MCF 10A (cell line): ENCODE measurements around the gene RBM20. TPM values are rescaled to one million over a fixed set of nuclear protein-coding genes. Genes with fewer than 3 reads are reported as not detected.

ENCODE experiments used
- BruUV-seq: library from RNA; stranded (reverse); fragments of 400-500 nt; replicated peaks from 2 replicates; lab custom pipeline; 2021; lab: Mats Ljungman, UMichigan
- CTCF ChIA-PET: fragments of 300-600 bp; sonication (Branson Sonifier 250); formaldehyde crosslinking; extraction: SDS; loops from one replicate; lab custom pipeline; 2021; ENCODE audit warnings: antibody characterized with exemption, inconsistent platforms; lab: Yijun Ruan, JAX
- POLR2A ChIA-PET: fragments of 300-600, 350-650 bp; sonication (Branson Sonifier 250); formaldehyde crosslinking; extraction: SDS; loops from one replicate; lab custom pipeline; 2020; ENCODE audit warnings: antibody characterized with exemption, inconsistent platforms; lab: Yijun Ruan, JAX
- DNase-seq: peaks from one replicate; pipeline ENCODE4 v3.0.0-alpha.2; 2018; ENCODE audit not compliant: unreplicated experiment
- H3K27ac Mint-ChIP-seq: one replicate; pipeline ENCODE4 v1.8.0; 2022; ENCODE audit warnings: mild to moderate bottlenecking, low read depth, mixed read lengths; ENCODE audit not compliant: unreplicated experiment
- H3K27me3 Mint-ChIP-seq: one replicate; pipeline ENCODE4 v1.8.0; 2022; ENCODE audit warnings: mixed read lengths; ENCODE audit not compliant: insufficient read depth, unreplicated experiment
- H3K36me3 Mint-ChIP-seq: one replicate; pipeline ENCODE4 v1.8.0; 2022; ENCODE audit warnings: mild to moderate bottlenecking, moderate library complexity, mixed read lengths; ENCODE audit not compliant: insufficient read depth, unreplicated experiment
- H3K4me1 Mint-ChIP-seq: one replicate; pipeline ENCODE4 v1.8.0; 2022; ENCODE audit warnings: mixed read lengths; ENCODE audit not compliant: insufficient read depth, unreplicated experiment
- H3K4me3 Mint-ChIP-seq: one replicate; pipeline ENCODE4 v1.8.0; 2022; ENCODE audit warnings: mild to moderate bottlenecking, moderate library complexity, mixed read lengths; ENCODE audit not compliant: unreplicated experiment
- H3K9me3 Mint-ChIP-seq: one replicate; pipeline ENCODE4 v1.8.0; 2022; ENCODE audit warnings: mixed read lengths; ENCODE audit not compliant: unreplicated experiment
- intact Hi-C: fragments of 100-400 bp; cut with micrococcal nuclease; formaldehyde crosslinking; loops from 2 replicates; pipeline ENCODE4 v1.14.1; 2022
- total RNA-seq: library from RNA; stranded (reverse); gene quantifications from 2 replicates; pipeline ENCODE4 v1.2.3, GENCODE V29; 2022
- TF ChIP-seq, protein P1 (sequence below): fragments of 200-600 bp; IDR thresholded peaks from one replicate; pipeline ENCODE4 v1.8.0; 2022; ENCODE audit warnings: antibody characterized with exemption, mild to moderate bottlenecking; ENCODE audit not compliant: unreplicated experiment

The RBM20 gene
- total RNA-seq, 1 experiment from 2014 or later: not detected

DNA sequence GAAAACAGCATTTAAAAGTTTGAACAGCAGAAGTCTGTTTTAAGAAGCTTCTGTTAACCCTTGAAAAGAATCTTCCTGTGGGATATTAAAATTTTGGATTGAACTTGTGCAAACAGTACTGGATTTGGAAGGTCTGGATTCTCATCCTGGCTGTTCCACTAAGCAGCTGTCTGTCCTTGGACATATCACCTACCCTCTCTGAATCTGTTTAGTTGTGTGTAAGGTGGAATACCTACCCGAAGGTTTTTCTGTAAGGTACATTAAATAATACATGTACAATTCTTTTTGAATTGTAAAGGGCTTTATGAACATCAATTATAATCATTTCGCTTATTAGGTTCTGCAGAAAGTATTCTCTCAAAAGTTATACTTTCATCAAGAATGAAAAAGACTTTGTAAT lies 229.8 kb downstream of the RBM20 start:
- no TSS peak for BruUV-seq
- H3K27ac Mint-ChIP-seq: peak overlapping the region; percentile 64
- no peaks in the 10 kb centered on the region for H3K9me3 Mint-ChIP-seq
- H3K36me3 Mint-ChIP-seq: peaks cover 53% of the 10 kb centered on the region
- peak overlapping the region; percentile 78 for H3K4me3 Mint-ChIP-seq
- H3K4me1 Mint-ChIP-seq: peaks cover 38% of the 10 kb centered on the region
- ChIA-PET CTCF (interaction anchor here (1.1 to 1.9 kb wide), 3 partner anchors 20 to 128 kb away, joined by 3 to 5 read pairs (median 5); no protein-coding TSS in a partner anchor), POLR2A (interaction anchor here (0.7 to 2.3 kb wide), 15 partner anchors 8 to 263 kb away, joined by 3 to 97 read pairs (median 6); no protein-coding TSS in a partner anchor)
- TF ChIP-seq, protein P1, sequence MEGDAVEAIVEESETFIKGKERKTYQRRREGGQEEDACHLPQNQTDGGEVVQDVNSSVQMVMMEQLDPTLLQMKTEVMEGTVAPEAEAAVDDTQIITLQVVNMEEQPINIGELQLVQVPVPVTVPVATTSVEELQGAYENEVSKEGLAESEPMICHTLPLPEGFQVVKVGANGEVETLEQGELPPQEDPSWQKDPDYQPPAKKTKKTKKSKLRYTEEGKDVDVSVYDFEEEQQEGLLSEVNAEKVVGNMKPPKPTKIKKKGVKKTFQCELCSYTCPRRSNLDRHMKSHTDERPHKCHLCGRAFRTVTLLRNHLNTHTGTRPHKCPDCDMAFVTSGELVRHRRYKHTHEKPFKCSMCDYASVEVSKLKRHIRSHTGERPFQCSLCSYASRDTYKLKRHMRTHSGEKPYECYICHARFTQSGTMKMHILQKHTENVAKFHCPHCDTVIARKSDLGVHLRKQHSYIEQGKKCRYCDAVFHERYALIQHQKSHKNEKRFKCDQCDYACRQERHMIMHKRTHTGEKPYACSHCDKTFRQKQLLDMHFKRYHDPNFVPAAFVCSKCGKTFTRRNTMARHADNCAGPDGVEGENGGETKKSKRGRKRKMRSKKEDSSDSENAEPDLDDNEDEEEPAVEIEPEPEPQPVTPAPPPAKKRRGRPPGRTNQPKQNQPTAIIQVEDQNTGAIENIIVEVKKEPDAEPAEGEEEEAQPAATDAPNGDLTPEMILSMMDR: no peak
- H3K27me3 Mint-ChIP-seq: no peaks in the 10 kb centered on the region
- intact Hi-C loops: loop anchor here (5.0 kb wide), 1 partner anchor 567 kb away; no protein-coding TSS in a partner anchor
- DNase-seq: no peak

DNA sequence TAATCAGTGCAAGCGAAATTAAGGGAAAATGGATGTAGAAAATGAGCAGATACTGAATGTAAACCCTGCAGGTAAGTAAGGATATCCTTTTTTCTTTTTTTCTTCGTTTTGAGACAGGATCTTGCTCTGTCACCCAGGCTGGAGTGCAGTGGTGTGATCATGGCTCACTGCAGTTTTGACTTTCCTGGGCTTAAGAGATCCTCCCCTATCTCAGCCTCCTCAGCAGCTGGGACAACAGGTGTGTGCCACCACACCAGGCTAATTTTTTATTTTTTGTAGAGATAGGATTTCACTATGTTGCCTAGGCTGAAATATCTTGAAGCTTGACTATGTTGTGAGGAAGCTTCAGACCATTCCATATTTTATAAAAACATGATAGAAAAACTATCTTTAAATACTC lies 231.9 kb downstream of the RBM20 start:
- peak overlapping the region; percentile 78 for H3K4me3 Mint-ChIP-seq
- H3K9me3 Mint-ChIP-seq: no peaks in the 10 kb centered on the region
- H3K27ac Mint-ChIP-seq: peak overlapping the region; percentile 49
- ChIA-PET POLR2A (interaction anchor here (0.6 to 2.6 kb wide), 15 partner anchors 11 to 571 kb away, joined by 3 to 13 read pairs (median 5); partner anchors contain the start of gene SMNDC1), CTCF (interaction anchor here (0.6 to 3.1 kb wide), 6 partner anchors 10 to 204 kb away, joined by 3 to 10 read pairs (median 4); no protein-coding TSS in a partner anchor)
- TF ChIP-seq, protein P1: no peak
- intact Hi-C loops: no loop called here
- H3K27me3 Mint-ChIP-seq: no peaks in the 10 kb centered on the region
- peaks cover 74% of the 10 kb centered on the region for H3K36me3 Mint-ChIP-seq
- BruUV-seq: no TSS peak
- H3K4me1 Mint-ChIP-seq: peaks cover 36% of the 10 kb centered on the region
- no peak for DNase-seq

DNA sequence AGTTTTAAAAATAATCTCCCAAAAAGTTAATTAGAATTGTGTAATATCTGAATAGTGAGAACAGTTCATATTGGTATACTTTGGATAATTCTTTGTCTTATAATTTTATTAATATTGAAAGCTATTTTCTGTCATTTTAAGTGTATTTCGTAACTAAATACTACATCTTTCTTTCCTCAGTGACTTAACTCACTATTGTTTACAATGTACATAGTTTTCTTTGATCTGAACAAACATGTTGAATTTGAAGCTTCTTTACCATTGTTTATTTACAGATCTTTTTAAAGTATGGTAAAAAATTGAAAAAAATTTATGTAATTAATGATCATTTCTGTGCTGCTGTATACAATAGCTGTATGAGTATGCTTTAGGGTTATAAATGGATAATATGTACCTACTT lies 232.7 kb downstream of the RBM20 start:
- DNase-seq: no peak
- no peak overlapping the region for H3K27ac Mint-ChIP-seq
- TF ChIP-seq, protein P1: no peak
- POLR2A ChIA-PET: interaction anchor here (0.6 to 2.6 kb wide), 15 partner anchors 11 to 572 kb away, joined by 3 to 13 read pairs (median 4); partner anchors contain the start of gene SMNDC1
- no TSS peak for BruUV-seq
- peaks cover 30% of the 10 kb centered on the region for H3K4me1 Mint-ChIP-seq
- H3K9me3 Mint-ChIP-seq: no peaks in the 10 kb centered on the region
- intact Hi-C loops: no loop called here
- H3K4me3 Mint-ChIP-seq: no peak overlapping the region
- peaks cover 75% of the 10 kb centered on the region for H3K36me3 Mint-ChIP-seq
- CTCF ChIA-PET: interaction anchor here (0.6 to 3.1 kb wide), 8 partner anchors 11 to 485 kb away, joined by 3 to 10 read pairs (median 3); no protein-coding TSS in a partner anchor
- H3K27me3 Mint-ChIP-seq: no peaks in the 10 kb centered on the region

DNA sequence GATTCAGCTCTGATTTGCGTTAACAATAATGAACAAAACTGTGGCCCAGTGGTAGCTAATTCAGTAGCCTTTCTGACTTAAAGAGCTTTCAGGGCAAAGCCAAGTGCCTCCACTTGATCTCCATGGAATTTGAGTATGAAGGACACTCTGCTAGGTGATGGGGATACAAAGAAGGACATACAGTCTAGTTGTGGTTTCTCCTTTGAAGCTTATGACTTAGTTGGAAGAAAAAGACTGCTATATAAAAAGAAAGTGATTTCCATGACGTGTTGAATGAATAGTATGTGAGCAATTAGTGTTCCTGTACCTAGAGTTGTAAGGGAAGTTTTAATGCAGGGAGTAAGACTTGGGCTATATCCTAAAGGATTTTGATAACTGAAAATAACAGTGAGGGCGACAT lies 235.9 kb downstream of the RBM20 start:
- CTCF ChIA-PET: interaction anchor here (0.6 to 0.7 kb wide), 2 partner anchors 272 to 292 kb away, joined by 3 to 4 read pairs; no protein-coding TSS in a partner anchor
- TF ChIP-seq, protein P1: no peak

More for the DNA sequence above, 235.9 kb downstream of the RBM20 start:
- DNase-seq: no peak
- no peaks in the 10 kb centered on the region for H3K9me3 Mint-ChIP-seq
- H3K4me1 Mint-ChIP-seq: peaks cover 30% of the 10 kb centered on the region
- intact Hi-C loops: no loop called here
- no peak overlapping the region for H3K4me3 Mint-ChIP-seq
- peaks cover 94% of the 10 kb centered on the region for H3K36me3 Mint-ChIP-seq
- H3K27ac Mint-ChIP-seq: no peak overlapping the region
- H3K27me3 Mint-ChIP-seq: no peaks in the 10 kb centered on the region
- BruUV-seq: no TSS peak
- POLR2A ChIA-PET: interaction anchor here (0.7 to 1.6 kb wide), 4 partner anchors 17 to 117 kb away, joined by 3 to 4 read pairs (median 3); partner anchors contain the start of gene SHOC2
